NCI-H524 treated with DMSO at 0.1 percent for 48 hours (cell line): ENCODE data around the gene MYH7B.

Experiments used
- DNase-seq: peaks from one replicate; lab custom pipeline; 2025; lab: John Stamatoyannopoulos, UW

Gene MYH7B

GRCh38 chr20:34992751-34993417 lies 37.2 kb downstream of the MYH7B start:
- no peak for DNase-seq

- DNase-seq, result no peak
Measured at GRCh38 chr20:34993941-34994508, 38.4 kb downstream of the MYH7B start.

- DNase-seq, result no peak
Measured at GRCh38 chr20:34994509-34995131, 39.0 kb downstream of the MYH7B start.

GRCh38 chr20:34995192-34995591 lies 39.5 kb downstream of the MYH7B start:
- no peak for DNase-seq

- DNase-seq, result no peak
Measured at GRCh38 chr20:34995696-34996095, 40.0 kb downstream of the MYH7B start.

- DNase-seq, result no peak
Measured at GRCh38 chr20:34996243-34997028, 40.8 kb downstream of the MYH7B start.

GRCh38 chr20:34997131-34997561 lies 41.5 kb downstream of the MYH7B start:
- no peak for DNase-seq

- no peak for DNase-seq
Measured at GRCh38 chr20:34997774-34998173, 42.1 kb downstream of the MYH7B start.

GRCh38 chr20:34998331-34998950 lies 42.8 kb downstream of the MYH7B start:
- DNase-seq, result no peak

GRCh38 chr20:34999021-34999451 lies 43.4 kb downstream of the MYH7B start:
- DNase-seq, result no peak

- DNase-seq, result no peak
Measured at GRCh38 chr20:34999782-35000181, 44.1 kb downstream of the MYH7B start.

- DNase-seq, result no peak
Measured at GRCh38 chr20:35000311-35000921, 44.7 kb downstream of the MYH7B start.

GRCh38 chr20:35000922-35001595 lies 45.4 kb downstream of the MYH7B start:
- no peak for DNase-seq

- no peak for DNase-seq
Measured at GRCh38 chr20:35001596-35002362, 46.1 kb downstream of the MYH7B start.

GRCh38 chr20:35002426-35003210 lies 47.0 kb downstream of the MYH7B start:
- DNase-seq, result no peak

- no peak for DNase-seq
Measured at GRCh38 chr20:35003211-35004031, 47.8 kb downstream of the MYH7B start.

GRCh38 chr20:35004051-35004725 lies 48.5 kb downstream of the MYH7B start:
- no peak for DNase-seq
